PC-9 (cell line): ENCODE measurements around the gene KLHL17. TPM values are rescaled to one million over a fixed set of nuclear protein-coding genes. Genes with fewer than 3 reads are reported as not detected.

Experiments
- BruUV-seq: library from RNA; stranded (reverse); fragments of 400-500 nt; replicated peaks from 2 replicates; lab custom pipeline; 2021; lab: Mats Ljungman, UMichigan
- CTCF ChIA-PET: fragments of 300-600 bp; sonication (Branson Sonifier 250); formaldehyde crosslinking; loops from one replicate; lab custom pipeline; 2022; ENCODE audit warnings: antibody characterized with exemption; lab: Charles Lee
- POLR2A ChIA-PET: fragments of 300-600 bp; sonication (Branson Sonifier 250); formaldehyde crosslinking; loops from one replicate; lab custom pipeline; 2022; ENCODE audit warnings: antibody characterized with exemption; ENCODE audit not compliant: unreplicated experiment; lab: Charles Lee
- DNase-seq, 2 experiments: peaks; one replicate each; pipeline versions ENCODE4 v3.0.0 to v3.0.0-alpha.2; 2015 to 2022; ENCODE audit warnings: mixed read lengths in 1 of 2
- H2AFZ ChIP-seq: fragments of 200-600 bp; sonication (generic); 2 replicates; pipeline ENCODE4 v1.8.1; 2017; ENCODE audit warnings: antibody characterized with exemption
- H3F3A ChIP-seq: fragments of 200-600 bp; sonication (generic); 2 replicates; pipeline ENCODE4 v1.8.1; 2017; ENCODE audit warnings: antibody characterized with exemption, mild to moderate bottlenecking, low read depth; ENCODE audit not compliant: insufficient read depth
- H3K27ac ChIP-seq: fragments of 200-600 bp; sonication (generic); 2 replicates; pipeline ENCODE4 v1.6.1; 2016; ENCODE audit warnings: mixed run types
- H3K27me3 ChIP-seq: fragments of 200-600 bp; sonication (generic); 2 replicates; pipeline ENCODE4 v1.6.1; 2016; ENCODE audit warnings: low read depth, mixed run types; ENCODE audit not compliant: insufficient read depth
- H3K36me3 ChIP-seq: fragments of 200-600 bp; sonication (generic); 2 replicates; pipeline ENCODE4 v1.6.1; 2016; ENCODE audit warnings: low read depth, mixed run types
- H3K4me1 ChIP-seq: fragments of 200-600 bp; sonication (generic); replicated peaks from 2 replicates; pipeline ENCODE4 v1.6.1; 2016; ENCODE audit warnings: mixed run types; ENCODE audit not compliant: insufficient read depth
- H3K4me2 ChIP-seq: fragments of 200-600 bp; sonication (generic); 2 replicates; pipeline ENCODE4 v1.6.1; 2017; ENCODE audit warnings: mixed run types
- H3K4me3 ChIP-seq: fragments of 200-600 bp; sonication (generic); 2 replicates; pipeline ENCODE4 v1.6.1; 2016; ENCODE audit warnings: mixed run types
- H3K79me2 ChIP-seq: fragments of 200-600 bp; sonication (generic); 2 replicates; pipeline ENCODE4 v1.6.1; 2017; ENCODE audit warnings: low read depth, mixed run types
- H3K9me2 ChIP-seq: fragments of 200-600 bp; sonication (generic); 2 replicates; pipeline ENCODE4 v1.8.1; 2017; ENCODE audit warnings: mild to moderate bottlenecking; ENCODE audit not compliant: insufficient read depth
- H3K9me3 ChIP-seq: fragments of 200-600 bp; sonication (generic); 2 replicates; pipeline ENCODE4 v1.8.1; 2016; ENCODE audit warnings: low read depth; ENCODE audit not compliant: insufficient read depth
- H4K20me1 ChIP-seq: fragments of 200-600 bp; sonication (generic); 2 replicates; pipeline ENCODE4 v1.8.1; 2017; ENCODE audit not compliant: insufficient read depth
- EZH2 ChIP-seq: fragments of 200-600 bp; sonication (generic); IDR thresholded peaks from 2 replicates; pipeline ENCODE4 v1.8.0; 2017; ENCODE audit warnings: antibody characterized with exemption, low read depth
- intact Hi-C: fragments of 100-400 bp; cut with micrococcal nuclease; formaldehyde crosslinking; loops from one replicate; pipeline ENCODE4 v1.10.0; 2022; ENCODE audit not compliant: unreplicated experiment
- total RNA-seq: library from RNA; stranded (reverse); gene quantifications from 2 replicates; pipeline ENCODE4 v1.2.3, GENCODE V29; 2021
- TF ChIP-seq, protein P1 (sequence below): fragments of 200-600 bp; sonication (generic); conservative IDR thresholded peaks from 2 replicates; pipeline ENCODE4 v1.6.1; 2017; ENCODE audit warnings: mixed run types, antibody characterized with exemption, mild to moderate bottlenecking, moderate library complexity

Gene KLHL17
- total RNA-seq, 1 experiment from 2014 or later, result 22.7 TPM

DNA sequence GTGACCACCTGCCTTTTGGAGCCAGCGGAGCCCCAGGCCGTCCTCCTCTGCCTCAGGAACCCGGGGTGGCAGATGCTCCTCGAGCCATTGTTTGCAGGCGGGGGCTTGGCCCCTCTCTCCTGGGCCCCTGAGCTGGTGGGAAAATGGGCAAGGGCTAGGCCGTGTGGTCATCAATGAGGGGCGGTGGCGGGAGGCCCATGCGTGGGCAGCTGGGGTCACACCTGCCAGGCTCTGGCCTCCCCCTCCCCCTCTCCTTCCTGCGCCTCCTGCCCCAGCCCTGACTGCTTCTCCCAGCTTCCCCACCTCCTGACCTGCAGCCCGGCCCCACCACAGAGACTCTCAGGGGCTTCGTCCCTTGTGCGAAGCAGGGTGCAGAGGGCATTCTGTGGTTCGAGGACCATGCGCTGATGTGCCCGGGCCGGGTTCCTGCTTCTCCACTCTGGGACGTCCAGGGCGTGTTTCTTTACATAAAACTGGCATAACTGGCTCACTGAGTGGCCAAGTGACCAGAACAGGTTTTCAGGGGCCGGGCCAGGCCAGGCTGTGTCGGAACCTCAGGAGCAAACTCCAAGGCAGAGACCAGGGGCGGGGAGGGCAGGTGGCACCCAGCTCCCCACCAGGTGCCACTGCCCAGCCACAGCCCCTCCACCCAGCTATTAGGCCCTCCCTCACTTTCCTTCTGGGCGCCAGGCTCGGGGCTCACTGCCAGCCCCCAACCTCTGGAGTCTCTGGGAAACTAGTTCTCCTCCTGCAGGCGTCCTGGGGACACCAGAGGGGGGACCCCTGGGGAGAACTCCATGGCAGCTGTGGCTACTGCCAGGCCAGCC lies 27.4 kb upstream of the KLHL17 start:
- peak overlapping the region; percentile 76 for H3K4me2 ChIP-seq
- H3K9me3 ChIP-seq, result no peaks in the 10 kb centered on the region
- no peaks in the 10 kb centered on the region for H3K36me3 ChIP-seq
- CTCF ChIA-PET, result interaction anchor here (0.6 kb wide), 2 partner anchors 12 to 48 kb away, joined by 3 read pairs; no protein-coding TSS in a partner anchor
- no peak overlapping the region for H3K27ac ChIP-seq
- intact Hi-C loops, result no loop called here
- POLR2A ChIA-PET, result no interaction called here
- TF ChIP-seq, protein P1, sequence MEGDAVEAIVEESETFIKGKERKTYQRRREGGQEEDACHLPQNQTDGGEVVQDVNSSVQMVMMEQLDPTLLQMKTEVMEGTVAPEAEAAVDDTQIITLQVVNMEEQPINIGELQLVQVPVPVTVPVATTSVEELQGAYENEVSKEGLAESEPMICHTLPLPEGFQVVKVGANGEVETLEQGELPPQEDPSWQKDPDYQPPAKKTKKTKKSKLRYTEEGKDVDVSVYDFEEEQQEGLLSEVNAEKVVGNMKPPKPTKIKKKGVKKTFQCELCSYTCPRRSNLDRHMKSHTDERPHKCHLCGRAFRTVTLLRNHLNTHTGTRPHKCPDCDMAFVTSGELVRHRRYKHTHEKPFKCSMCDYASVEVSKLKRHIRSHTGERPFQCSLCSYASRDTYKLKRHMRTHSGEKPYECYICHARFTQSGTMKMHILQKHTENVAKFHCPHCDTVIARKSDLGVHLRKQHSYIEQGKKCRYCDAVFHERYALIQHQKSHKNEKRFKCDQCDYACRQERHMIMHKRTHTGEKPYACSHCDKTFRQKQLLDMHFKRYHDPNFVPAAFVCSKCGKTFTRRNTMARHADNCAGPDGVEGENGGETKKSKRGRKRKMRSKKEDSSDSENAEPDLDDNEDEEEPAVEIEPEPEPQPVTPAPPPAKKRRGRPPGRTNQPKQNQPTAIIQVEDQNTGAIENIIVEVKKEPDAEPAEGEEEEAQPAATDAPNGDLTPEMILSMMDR, result no peak
- H3K79me2 ChIP-seq, result no peaks in the 10 kb centered on the region
- peak; percentile 75 to 86 for DNase-seq
- H3K27me3 ChIP-seq, result peaks cover 19% of the 10 kb centered on the region
- H3K9me2 ChIP-seq, result no peaks in the 10 kb centered on the region
- no peak overlapping the region for H3K4me3 ChIP-seq
- peaks cover 33% of the 10 kb centered on the region for H3F3A ChIP-seq
- H4K20me1 ChIP-seq, result no peaks in the 10 kb centered on the region; the same call in 1 of the 2 replicates
- no TSS peak for BruUV-seq
- H2AFZ ChIP-seq, result no peak overlapping the region
- peaks cover 24% of the 10 kb centered on the region for H3K4me1 ChIP-seq

DNA sequence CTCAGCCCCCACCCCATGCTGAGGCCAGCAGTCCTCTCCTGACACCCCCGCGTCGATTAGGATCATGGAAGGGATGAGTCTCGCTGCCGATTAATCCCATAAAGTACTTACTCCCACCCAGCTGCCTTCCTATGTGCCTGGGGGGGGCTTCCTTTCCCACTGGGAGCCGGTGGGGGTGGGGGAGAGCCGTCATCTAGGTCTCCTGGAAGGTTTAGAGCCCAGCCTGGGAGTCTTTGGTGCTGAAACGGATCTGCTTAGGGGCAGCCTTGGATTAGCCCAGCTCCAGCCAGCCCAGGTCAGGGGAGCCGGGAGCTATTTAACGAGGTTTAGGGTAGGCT lies 26.8 kb upstream of the KLHL17 start:
- POLR2A ChIA-PET, result no interaction called here
- intact Hi-C loops, result no loop called here
- Histone ChIP-seq H3K4me3 (no peak overlapping the region), H3F3A (peaks cover 33% of the 10 kb centered on the region), H3K9me3 (no peaks in the 10 kb centered on the region), H4K20me1 (no peaks in the 10 kb centered on the region; the same call in 1 of the 2 replicates), H3K27me3 (peaks cover 19% of the 10 kb centered on the region), H3K79me2 (no peaks in the 10 kb centered on the region), H3K4me1 (peaks cover 30% of the 10 kb centered on the region), H2AFZ (no peak overlapping the region), H3K36me3 (no peaks in the 10 kb centered on the region), H3K9me2 (no peaks in the 10 kb centered on the region), H3K4me2 (peak overlapping the region; percentile 76), H3K27ac (no peak overlapping the region)
- no peak for DNase-seq
- no TSS peak for BruUV-seq
- CTCF ChIA-PET, result interaction anchor here (0.6 kb wide), 2 partner anchors 11 to 48 kb away, joined by 3 read pairs; no protein-coding TSS in a partner anchor
- TF ChIP-seq, protein P1, result no peak
- TF ChIP-seq EZH2, result no peak

DNA sequence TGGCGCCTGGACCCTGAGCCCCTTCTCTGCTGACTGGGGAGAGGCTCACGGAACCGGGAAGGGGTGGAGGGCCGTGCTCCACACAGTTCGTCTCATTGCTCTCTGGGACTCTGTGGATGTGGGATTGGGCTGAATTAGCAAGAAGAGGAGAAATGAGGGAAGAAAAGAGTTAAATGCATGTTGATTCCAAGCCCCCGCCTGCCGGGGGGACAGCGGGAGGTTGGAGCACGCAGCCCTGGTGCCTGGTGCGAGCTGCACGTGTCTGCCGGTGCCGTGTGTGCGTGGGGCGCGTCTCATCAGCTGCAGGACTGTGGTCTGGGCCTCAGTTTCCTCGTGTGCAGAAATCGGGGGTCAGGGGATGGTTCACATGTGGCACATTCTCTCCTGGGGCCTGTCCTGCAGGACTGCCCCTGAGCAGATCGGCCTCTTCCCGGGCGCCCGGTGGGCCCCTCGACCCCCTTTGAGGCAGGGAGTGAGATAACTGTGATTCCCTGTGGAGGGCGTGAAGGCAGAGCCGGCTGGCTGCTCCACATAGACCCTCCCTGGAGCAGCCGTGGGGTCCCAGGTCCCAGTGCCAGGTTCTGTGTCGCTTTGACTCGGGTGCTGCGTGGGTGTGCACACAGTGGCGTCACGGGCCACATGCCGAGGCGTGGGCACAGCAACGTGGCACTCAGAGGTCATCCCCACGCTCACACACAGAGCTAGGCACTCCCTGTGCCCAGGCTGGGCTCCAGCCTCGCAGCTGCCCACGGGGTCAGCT lies 25.2 kb upstream of the KLHL17 start:
- Histone ChIP-seq H3K4me1 (peaks cover 37% of the 10 kb centered on the region), H3K27ac (no peak overlapping the region), H3K36me3 (no peaks in the 10 kb centered on the region), H3K79me2 (no peaks in the 10 kb centered on the region), H3F3A (peaks cover 33% of the 10 kb centered on the region), H3K9me2 (no peaks in the 10 kb centered on the region), H3K4me3 (no peak overlapping the region), H3K4me2 (peak overlapping the region; percentile 29; the same call in 1 of the 2 replicates), H3K27me3 (peaks cover 19% of the 10 kb centered on the region), H2AFZ (no peak overlapping the region), H4K20me1 (no peaks in the 10 kb centered on the region; the same call in 1 of the 2 replicates), H3K9me3 (no peaks in the 10 kb centered on the region)
- CTCF ChIA-PET, result no interaction called here
- POLR2A ChIA-PET, result no interaction called here
- no peak for DNase-seq
- intact Hi-C loops, result no loop called here
- TF ChIP-seq EZH2, result peak; percentile 78; the same call in 1 of the 2 replicates
- TF ChIP-seq, protein P1, result no peak
- BruUV-seq, result no TSS peak
